ENCODE results near the gene DSTN. TPM values are rescaled to one million over a fixed set of nuclear protein-coding genes. Genes with fewer than 3 reads are reported as not detected.
A peak's percentile ranks its signal among the peaks of the same experiment; 100 is the strongest.

The DSTN gene
- total RNA-seq, 1 donor from 2014 or later = 463 TPM

DNA sequence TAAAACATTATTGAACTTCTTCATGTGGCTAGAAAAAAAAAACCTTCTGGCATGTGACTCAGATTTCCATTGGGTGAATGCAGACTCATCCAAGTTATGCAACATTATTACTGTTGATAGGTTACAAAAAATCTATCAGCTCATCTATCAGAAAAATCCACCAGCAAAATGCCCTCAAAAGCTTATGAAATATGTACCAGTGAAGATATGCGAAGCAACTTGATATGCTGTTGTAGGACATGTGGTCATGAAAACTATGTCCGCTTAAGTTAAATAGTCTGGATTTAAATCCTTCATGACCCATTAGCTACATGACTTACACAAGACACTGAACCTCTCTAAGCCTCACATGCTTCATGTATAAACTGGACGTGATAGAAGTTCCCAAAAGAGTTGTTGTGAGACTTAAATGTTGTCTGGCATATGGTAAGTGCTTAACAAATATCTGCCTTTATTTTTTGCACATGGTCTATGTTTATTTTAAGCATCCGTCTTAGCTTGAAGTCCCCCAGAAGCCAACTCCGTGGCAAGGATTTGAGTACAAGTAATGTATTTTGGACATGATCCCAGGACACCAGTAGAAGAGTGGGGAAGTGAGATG, 26.2 kb upstream of the DSTN start:
- Histone ChIP-seq H3K27me3 (no peaks in the 10 kb centered on the region), H3K4me1 (peaks cover 22% of the 10 kb centered on the region), H3K27ac (peak overlapping the region; percentile 61), H3K36me3 (no peaks in the 10 kb centered on the region), H3K9me3 (no peaks in the 10 kb centered on the region), H3K4me3 (no peak overlapping the region)
- ATAC-seq = no peak
- intact Hi-C loops (cut with DNase I) = no loop called here
- TF ChIP-seq, protein P1, sequence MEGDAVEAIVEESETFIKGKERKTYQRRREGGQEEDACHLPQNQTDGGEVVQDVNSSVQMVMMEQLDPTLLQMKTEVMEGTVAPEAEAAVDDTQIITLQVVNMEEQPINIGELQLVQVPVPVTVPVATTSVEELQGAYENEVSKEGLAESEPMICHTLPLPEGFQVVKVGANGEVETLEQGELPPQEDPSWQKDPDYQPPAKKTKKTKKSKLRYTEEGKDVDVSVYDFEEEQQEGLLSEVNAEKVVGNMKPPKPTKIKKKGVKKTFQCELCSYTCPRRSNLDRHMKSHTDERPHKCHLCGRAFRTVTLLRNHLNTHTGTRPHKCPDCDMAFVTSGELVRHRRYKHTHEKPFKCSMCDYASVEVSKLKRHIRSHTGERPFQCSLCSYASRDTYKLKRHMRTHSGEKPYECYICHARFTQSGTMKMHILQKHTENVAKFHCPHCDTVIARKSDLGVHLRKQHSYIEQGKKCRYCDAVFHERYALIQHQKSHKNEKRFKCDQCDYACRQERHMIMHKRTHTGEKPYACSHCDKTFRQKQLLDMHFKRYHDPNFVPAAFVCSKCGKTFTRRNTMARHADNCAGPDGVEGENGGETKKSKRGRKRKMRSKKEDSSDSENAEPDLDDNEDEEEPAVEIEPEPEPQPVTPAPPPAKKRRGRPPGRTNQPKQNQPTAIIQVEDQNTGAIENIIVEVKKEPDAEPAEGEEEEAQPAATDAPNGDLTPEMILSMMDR (IDR thresholded peaks at IDR 0.05) = no peak
- no peak for DNase-seq

DNA sequence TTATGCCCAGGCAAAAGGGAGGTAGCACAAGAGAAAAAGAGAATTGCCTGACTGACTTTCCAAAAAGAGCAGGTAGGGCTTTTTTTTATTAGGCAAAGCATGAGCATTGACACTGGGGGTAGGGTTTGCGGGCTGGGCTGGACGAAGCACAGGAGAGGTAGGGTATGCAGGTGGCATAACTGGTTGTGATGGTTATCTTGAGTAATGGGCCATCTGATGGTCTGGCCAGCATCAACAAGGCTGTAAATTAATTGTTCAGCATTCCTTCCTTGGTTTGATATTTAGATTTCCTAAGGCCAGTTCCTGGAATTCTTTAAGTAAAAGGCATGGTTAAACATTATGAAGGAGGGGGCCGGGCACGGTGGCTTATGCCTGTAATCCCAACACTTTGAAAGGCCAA, 24.7 kb upstream of the DSTN start:
- H3K27ac ChIP-seq = no peak overlapping the region
- TF ChIP-seq, protein P1 (IDR thresholded peaks at IDR 0.05) = no peak

DNA sequence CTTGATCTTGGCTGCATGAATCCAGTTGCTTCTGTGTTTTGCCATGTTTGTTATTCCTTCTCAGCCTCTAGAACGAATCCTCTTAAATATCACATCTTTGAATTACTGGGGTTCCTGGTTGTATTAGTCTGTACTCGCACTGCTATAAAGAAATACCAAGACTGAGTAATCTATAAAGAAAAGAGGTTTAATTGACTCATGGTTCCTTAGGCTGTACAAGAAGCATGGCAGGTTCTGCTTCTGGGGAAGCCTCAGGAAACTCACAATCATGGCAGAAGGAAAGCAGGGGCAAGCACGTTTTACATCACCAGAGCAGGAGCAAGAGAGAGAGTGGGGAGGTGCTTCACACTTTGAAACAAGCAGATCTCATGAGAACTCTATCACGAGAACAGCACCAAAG, 20.7 kb upstream of the DSTN start:
- TF ChIP-seq, protein P1 (IDR thresholded peaks at IDR 0.05) = no peak
- intact Hi-C loops (cut with DNase I) = no loop called here
- DNase-seq (no peak), ATAC-seq (no peak)
- H3K4me1 ChIP-seq = peaks cover 11% of the 10 kb centered on the region
- no peak overlapping the region for H3K27ac ChIP-seq
- no peaks in the 10 kb centered on the region for H3K36me3 ChIP-seq
- no peaks in the 10 kb centered on the region for H3K27me3 ChIP-seq
- H3K4me3 ChIP-seq = no peak overlapping the region
- H3K9me3 ChIP-seq = no peaks in the 10 kb centered on the region

More for the DNA sequence above, 24.7 kb upstream of the DSTN start:
- DNase-seq = no peak
- intact Hi-C loops (cut with DNase I) = no loop called here
- H3K27me3 ChIP-seq = no peaks in the 10 kb centered on the region
- H3K36me3 ChIP-seq = no peaks in the 10 kb centered on the region
- H3K4me1 ChIP-seq = peaks cover 22% of the 10 kb centered on the region
- no peak overlapping the region for H3K4me3 ChIP-seq
- H3K9me3 ChIP-seq = no peaks in the 10 kb centered on the region
- no peak for ATAC-seq

DNA sequence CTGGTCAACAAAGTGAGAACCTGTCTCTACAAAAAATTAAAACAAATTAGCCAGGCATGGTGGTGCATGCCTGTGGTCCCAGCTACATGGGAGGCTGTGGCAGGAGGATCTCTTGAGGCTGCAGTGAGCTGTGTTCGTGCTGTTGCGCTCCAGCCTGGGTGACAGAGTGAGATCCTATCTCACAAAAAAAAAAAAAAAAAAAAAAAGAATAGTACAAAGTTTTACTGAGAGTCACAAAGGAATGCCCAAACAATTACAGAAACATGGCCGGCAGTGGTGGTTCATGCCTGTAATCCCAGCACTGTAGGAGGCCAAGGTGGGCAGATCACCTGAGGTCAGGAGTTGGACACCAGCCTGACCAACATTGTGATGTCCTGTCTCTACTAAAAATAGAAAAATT, 14.8 kb upstream of the DSTN start:
- no peaks in the 10 kb centered on the region for H3K27me3 ChIP-seq
- intact Hi-C loops (cut with DNase I) = no loop called here
- H3K9me3 ChIP-seq = no peaks in the 10 kb centered on the region
- no peak overlapping the region for H3K4me3 ChIP-seq
- H3K27ac ChIP-seq = no peak overlapping the region
- ATAC-seq (no peak), DNase-seq (no peak)
- TF ChIP-seq, protein P1 (IDR thresholded peaks at IDR 0.05) = no peak
- no peaks in the 10 kb centered on the region for H3K36me3 ChIP-seq
- peaks cover 30% of the 10 kb centered on the region for H3K4me1 ChIP-seq

DNA sequence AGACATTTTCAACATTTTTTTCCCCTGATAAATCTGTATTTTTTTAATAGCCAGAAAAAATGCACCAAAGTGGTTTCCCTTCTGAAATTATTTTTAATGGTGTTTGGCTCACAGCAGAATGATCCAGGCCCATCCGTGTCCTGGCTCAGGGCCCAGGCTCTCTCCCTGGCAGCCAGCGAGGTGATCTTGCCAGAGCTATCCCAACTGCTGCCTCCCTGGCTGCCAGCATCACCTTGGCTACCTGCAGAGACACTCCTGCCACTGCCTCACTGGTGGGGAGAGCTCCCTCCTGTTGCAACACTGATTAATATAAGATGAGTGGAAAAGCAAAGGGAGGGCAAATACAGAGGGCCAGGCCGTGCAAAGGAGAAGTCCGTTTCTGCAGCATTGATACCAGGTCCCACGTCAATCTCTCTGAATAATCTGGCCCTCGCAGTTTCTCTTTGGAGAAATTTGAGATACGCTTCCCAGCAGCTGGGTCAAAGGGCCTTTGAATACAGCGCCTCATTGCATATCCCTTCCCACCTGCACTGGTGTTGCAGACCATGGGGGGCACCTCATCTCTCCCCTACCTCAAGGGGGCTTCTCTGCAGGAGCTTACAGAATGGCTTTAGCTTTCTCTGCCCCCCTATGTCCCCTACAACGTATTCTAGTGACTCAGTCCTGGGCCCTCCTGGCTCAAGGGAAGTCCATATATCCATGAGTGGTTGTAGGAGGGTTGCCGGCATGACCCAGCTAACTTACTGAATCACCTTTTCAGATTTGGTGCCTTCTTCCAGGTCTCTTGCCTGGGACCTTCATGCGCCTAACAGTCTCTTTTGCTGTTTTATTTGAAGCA, 12.8 kb upstream of the DSTN start:
- no peak overlapping the region for H3K4me3 ChIP-seq
- peak; percentile 53 for ATAC-seq
- peak overlapping the region; percentile 96 for H3K27ac ChIP-seq
- TF ChIP-seq, protein P1 (IDR thresholded peaks at IDR 0.05) = no peak
- intact Hi-C loops (cut with DNase I) = no loop called here
- H3K36me3 ChIP-seq = no peaks in the 10 kb centered on the region
- H3K4me1 ChIP-seq = peaks cover 30% of the 10 kb centered on the region
- H3K27me3 ChIP-seq = no peaks in the 10 kb centered on the region
- peak; percentile 75 for DNase-seq
- no peaks in the 10 kb centered on the region for H3K9me3 ChIP-seq

All from upper lobe of right lung (tissue), 1 donor.